Measurements from ENCODE around the gene TDRD1.

The TDRD1 gene

GRCh38 chr10:114261076-114261475 lies 81.9 kb downstream of the TDRD1 start:
- no peak for TF ChIP-seq CTCF (IDR thresholded peaks at IDR 0.05; ENCODE audit: insufficient read depth, low read depth, low read length, missing control alignments)

GRCh38 chr10:114262496-114262895 lies 83.3 kb downstream of the TDRD1 start:
- H3K4me3 ChIP-seq (ENCODE audit: low read depth, low read length) = no peak overlapping the region
- no peak for DNase-seq (ENCODE audit: low read depth)
- no peak for TF ChIP-seq CTCF (IDR thresholded peaks at IDR 0.05; ENCODE audit: insufficient read depth, low read depth, low read length, missing control alignments)

More at GRCh38 chr10:114261076-114261475, 81.9 kb downstream of the TDRD1 start:
- no peak overlapping the region for H3K4me3 ChIP-seq (ENCODE audit: low read depth, low read length)
- peak; percentile 50 for DNase-seq (ENCODE audit: low read depth)

GRCh38 chr10:114265392-114266053 lies 86.4 kb downstream of the TDRD1 start:
- no peak for TF ChIP-seq CTCF (IDR thresholded peaks at IDR 0.05; ENCODE audit: insufficient read depth, low read depth, low read length, missing control alignments)
- no peak for DNase-seq (ENCODE audit: low read depth)
- H3K4me3 ChIP-seq (ENCODE audit: low read depth, low read length) = no peak overlapping the region

GRCh38 chr10:114266521-114266920 lies 87.4 kb downstream of the TDRD1 start:
- no peak for TF ChIP-seq CTCF (IDR thresholded peaks at IDR 0.05; ENCODE audit: insufficient read depth, low read depth, low read length, missing control alignments)
- H3K4me3 ChIP-seq (ENCODE audit: low read depth, low read length) = no peak overlapping the region
- no peak for DNase-seq (ENCODE audit: low read depth)

GRCh38 chr10:114271075-114271778 lies 92.1 kb downstream of the TDRD1 start:
- no peak overlapping the region for H3K4me3 ChIP-seq (ENCODE audit: low read depth, low read length)
- no peak for DNase-seq (ENCODE audit: low read depth)
- no peak for TF ChIP-seq CTCF (IDR thresholded peaks at IDR 0.05; ENCODE audit: insufficient read depth, low read depth, low read length, missing control alignments)

- H3K4me3 ChIP-seq (ENCODE audit: low read depth, low read length) = no peak overlapping the region
- DNase-seq (ENCODE audit: low read depth) = no peak
- TF ChIP-seq CTCF (IDR thresholded peaks at IDR 0.05; ENCODE audit: insufficient read depth, low read depth, low read length, missing control alignments) = no peak
Observed at GRCh38 chr10:114271779-114272167, 92.6 kb downstream of the TDRD1 start.
